CD14-positive monocyte (primary cell): ENCODE results near the gene SMARCD1. TPM values are rescaled to one million over a fixed set of nuclear protein-coding genes. Genes with fewer than 3 reads are reported as not detected.

Experiments used
- DNase-seq, 3 donors: peaks; one replicate each; pipeline ENCODE4 v3.0.0-alpha.2; 2011 to 2022
- H2AFZ ChIP-seq: 2 replicates; pipeline ENCODE4 v1.6.0; 2012; ENCODE audit warnings: mild to moderate bottlenecking, low read depth, low read length, inconsistent platforms; ENCODE audit not compliant: insufficient read depth, poor library complexity, severe bottlenecking
- H3K27ac ChIP-seq, 2 donors: 1 replicate in 1 of 2; 2 replicates in 1 of 2; pipeline ENCODE4 v1.5.1; 2012 to 2013; ENCODE audit warnings: low read length in 2 of 2, control low read depth in 1 of 2, inconsistent platforms in 1 of 2, low read depth in 1 of 2, mild to moderate bottlenecking in 1 of 2
- H3K27me3 ChIP-seq, 2 donors: one replicate each; pipeline versions ENCODE4 v1.6.0 to v1.6.1; 2011 to 2013; ENCODE audit warnings: low read length in 2 of 2; ENCODE audit not compliant: control insufficient read depth in 2 of 2, insufficient read depth in 2 of 2
- H3K36me3 ChIP-seq, 2 donors: replicated peaks in 1 of 2; 1 replicate in 1 of 2; 2 replicates in 1 of 2; pipeline versions ENCODE4 v1.5.1 to v1.6.1; 2012 to 2013; ENCODE audit warnings: low read length in 2 of 2, control low read depth in 1 of 2, inconsistent platforms in 1 of 2, mild to moderate bottlenecking in 1 of 2; ENCODE audit not compliant: insufficient read depth in 2 of 2, control insufficient read depth in 1 of 2
- H3K4me1 ChIP-seq, 2 donors: 1 replicate in 1 of 2; 2 replicates in 1 of 2; pipeline versions ENCODE4 v1.5.1 to v1.6.1; 2012 to 2013; ENCODE audit warnings: low read length in 2 of 2, control low read depth in 1 of 2, inconsistent platforms in 1 of 2, mild to moderate bottlenecking in 1 of 2, moderate library complexity in 1 of 2; ENCODE audit not compliant: insufficient read depth in 2 of 2, control insufficient read depth in 1 of 2
- H3K4me2 ChIP-seq: replicated peaks from 2 replicates; pipeline ENCODE3; 2012; ENCODE audit warnings: low read length, moderate library complexity, mild to moderate bottlenecking; ENCODE audit not compliant: poor library complexity, severe bottlenecking; ENCODE audit errors: extremely low read depth
- H3K4me3 ChIP-seq, 3 experiments: fragments of 200-600 bp in 1 of 3; sonication (generic) in 1 of 3; replicated peaks in 1 of 3; 1 replicate in 2 of 3; 2 replicates in 1 of 3; pipeline ENCODE4 v1.5.1; 2011 to 2013; ENCODE audit warnings: low read length in 3 of 3, mild to moderate bottlenecking in 3 of 3, control low read depth in 2 of 3, low read depth in 2 of 3, inconsistent platforms in 1 of 3, moderate library complexity in 1 of 3
- H3K79me2 ChIP-seq: 2 replicates; pipeline ENCODE4 v1.6.0; 2012; ENCODE audit warnings: mild to moderate bottlenecking, control low read depth, inconsistent platforms, low read length, moderate library complexity; ENCODE audit not compliant: insufficient read depth
- H3K9ac ChIP-seq: 2 replicates; pipeline ENCODE4 v1.6.0; 2017; ENCODE audit warnings: low read length, mild to moderate bottlenecking; ENCODE audit not compliant: insufficient read depth, poor library complexity, severe bottlenecking
- H3K9me3 ChIP-seq, 2 donors: replicated peaks in 1 of 2; 1 replicate in 1 of 2; 2 replicates in 1 of 2; pipeline versions ENCODE4 v1.5.1 to v1.6.1; 2012 to 2013; ENCODE audit warnings: low read length in 2 of 2, control low read depth in 1 of 2; ENCODE audit not compliant: control insufficient read depth in 1 of 2, insufficient read depth in 1 of 2
- H4K20me1 ChIP-seq: 2 replicates; pipeline ENCODE4 v1.6.0; 2012; ENCODE audit warnings: mild to moderate bottlenecking, low read length, control low read depth, moderate library complexity; ENCODE audit not compliant: insufficient read depth
- H3K27ac Mint-ChIP-seq, 7 donors: one replicate each; pipeline ENCODE4 v1.8.0; 2020; ENCODE audit warnings: mild to moderate bottlenecking in 7 of 7, mixed read lengths in 7 of 7, moderate library complexity in 6 of 7, inconsistent platforms in 2 of 7
- H3K27me3 Mint-ChIP-seq, 3 donors: one replicate each; pipeline ENCODE4 v1.8.0; 2021 to 2022; ENCODE audit warnings: low read depth in 3 of 3, mild to moderate bottlenecking in 3 of 3, mixed read lengths in 3 of 3, moderate library complexity in 3 of 3, inconsistent platforms in 1 of 3
- H3K36me3 Mint-ChIP-seq, 2 donors: one replicate each; pipeline ENCODE4 v1.8.0; 2020; ENCODE audit warnings: mixed read lengths in 2 of 2, inconsistent platforms in 1 of 2, mild to moderate bottlenecking in 1 of 2
- H3K4me1 Mint-ChIP-seq: one replicate; pipeline ENCODE4 v1.8.0; 2020; ENCODE audit warnings: mild to moderate bottlenecking, mixed read lengths
- H3K4me3 Mint-ChIP-seq, 2 donors: one replicate each; pipeline ENCODE4 v1.8.0; 2020; ENCODE audit warnings: mild to moderate bottlenecking in 2 of 2, mixed read lengths in 2 of 2, moderate library complexity in 1 of 2
- H3K9me3 Mint-ChIP-seq, 7 donors: one replicate each; pipeline ENCODE4 v1.8.0; 2020 to 2022; ENCODE audit warnings: mixed read lengths in 7 of 7, mild to moderate bottlenecking in 6 of 7, moderate library complexity in 6 of 7, inconsistent platforms in 2 of 7
- WGBS: methylation state at CpG from one replicate; pipeline ENCODE4 v1.1.5; 2013; ENCODE audit warnings: missing lambda C conversion rate; ENCODE audit not compliant: insufficient coverage; 5-methylcytosine and 5-hydroxymethylcytosine counted together
- intact Hi-C, 2 donors: fragments of 100-400 bp; cut with micrococcal nuclease; formaldehyde crosslinking; loops; one replicate each; pipeline versions ENCODE4 v1.15.0 to v1.15.1; 2023
- polyA plus RNA-seq, 3 donors: library from polyadenylated mRNA; depleted of rRNA in 1 of 3; unstranded in 2 of 3; stranded (reverse) in 1 of 3; fragments of 300-500 nt in 2 of 3; fragments of >200 nt in 1 of 3; fragmentation: Illumina TruSeq in 2 of 3; gene quantifications; 1 replicate in 2 of 3; 2 replicates in 1 of 3; pipeline ENCODE4 v1.2.3, GENCODE V29; 2012 to 2021
- TF ChIP-seq, protein P1 (sequence below): fragments of 200-600 bp; IDR thresholded peaks from one replicate; pipeline ENCODE4 v1.8.0; 2022; ENCODE audit warnings: antibody characterized with exemption, mild to moderate bottlenecking

SMARCD1 gene
- polyA plus RNA-seq, 3 donors: 3.7 to 41.9 (median 7.8) TPM

DNA sequence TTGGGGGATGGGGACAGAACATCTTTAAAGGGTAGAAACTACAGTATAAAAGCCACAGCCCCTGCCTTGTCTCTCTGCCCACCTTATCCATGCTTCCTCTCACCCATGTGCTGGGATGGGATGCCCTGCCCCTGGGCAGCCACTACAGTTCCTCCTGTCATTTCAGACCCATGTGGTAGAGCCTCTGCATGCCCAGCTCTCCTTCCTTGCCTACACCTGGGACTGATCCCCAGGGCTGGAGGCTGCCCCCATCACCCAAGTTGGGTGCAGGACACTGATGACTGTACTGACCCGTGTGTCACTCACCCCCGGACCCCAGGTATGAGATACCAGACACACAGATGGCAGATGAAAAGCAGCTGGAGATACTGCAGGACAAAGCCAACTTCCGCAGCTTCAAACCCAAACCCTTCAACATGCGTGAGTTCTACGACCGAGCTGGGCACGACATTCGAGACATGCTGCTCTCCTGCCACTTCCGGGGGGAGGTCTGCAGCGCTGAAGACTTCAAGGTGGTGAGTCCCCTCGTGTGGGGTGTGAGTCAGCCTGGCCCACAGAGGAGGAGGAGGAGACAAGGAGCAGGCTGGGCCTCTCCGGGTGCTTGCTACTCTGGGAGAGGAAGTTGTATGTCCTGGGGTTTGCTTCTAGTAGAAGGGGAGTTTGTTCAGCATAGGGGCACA is 25.6 kb upstream of the SMARCD1 start:
- H3K79me2 ChIP-seq: no peaks in the 10 kb centered on the region
- H3K4me2 ChIP-seq: no peak overlapping the region
- H2AFZ ChIP-seq: peak overlapping the region; percentile 2
- H3K4me3 ChIP-seq: no peak overlapping the region
- peaks cover 19 to 25% of the 10 kb centered on the region in 2 donors for H3K4me1 ChIP-seq
- peaks cover 33% of the 10 kb centered on the region for H3K4me1 Mint-ChIP-seq
- WGBS: 22% methylated on average over 12 of the region's 12 CpGs
- no peaks in the 10 kb centered on the region for H3K36me3 ChIP-seq
- peaks cover 5 to 6% of the 10 kb centered on the region in 2 donors for H3K36me3 Mint-ChIP-seq
- H3K27me3 ChIP-seq: peaks cover 20 to 53% of the 10 kb centered on the region in 2 donors
- TF ChIP-seq, protein P1, sequence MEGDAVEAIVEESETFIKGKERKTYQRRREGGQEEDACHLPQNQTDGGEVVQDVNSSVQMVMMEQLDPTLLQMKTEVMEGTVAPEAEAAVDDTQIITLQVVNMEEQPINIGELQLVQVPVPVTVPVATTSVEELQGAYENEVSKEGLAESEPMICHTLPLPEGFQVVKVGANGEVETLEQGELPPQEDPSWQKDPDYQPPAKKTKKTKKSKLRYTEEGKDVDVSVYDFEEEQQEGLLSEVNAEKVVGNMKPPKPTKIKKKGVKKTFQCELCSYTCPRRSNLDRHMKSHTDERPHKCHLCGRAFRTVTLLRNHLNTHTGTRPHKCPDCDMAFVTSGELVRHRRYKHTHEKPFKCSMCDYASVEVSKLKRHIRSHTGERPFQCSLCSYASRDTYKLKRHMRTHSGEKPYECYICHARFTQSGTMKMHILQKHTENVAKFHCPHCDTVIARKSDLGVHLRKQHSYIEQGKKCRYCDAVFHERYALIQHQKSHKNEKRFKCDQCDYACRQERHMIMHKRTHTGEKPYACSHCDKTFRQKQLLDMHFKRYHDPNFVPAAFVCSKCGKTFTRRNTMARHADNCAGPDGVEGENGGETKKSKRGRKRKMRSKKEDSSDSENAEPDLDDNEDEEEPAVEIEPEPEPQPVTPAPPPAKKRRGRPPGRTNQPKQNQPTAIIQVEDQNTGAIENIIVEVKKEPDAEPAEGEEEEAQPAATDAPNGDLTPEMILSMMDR: no peak
- H3K27ac Mint-ChIP-seq: peak overlapping the region in 3 of 7 donors; percentile 1 to 42 (median 18)
- intact Hi-C loops: loop anchor here in 1 of 2 donors (5.0 kb wide), 1 partner anchor 92 kb away; no protein-coding TSS in a partner anchor
- H3K9me3 Mint-ChIP-seq: peaks cover 0 to 17% (median 5%) of the 10 kb centered on the region in 7 donors
- H4K20me1 ChIP-seq: no peaks in the 10 kb centered on the region
- peak; percentile 25 to 69 (median 25) for DNase-seq
- peaks cover 57 to 88% (median 64%) of the 10 kb centered on the region in 3 donors for H3K27me3 Mint-ChIP-seq
- peaks cover 0 to 8% of the 10 kb centered on the region in 2 donors for H3K9me3 ChIP-seq
- H3K4me3 Mint-ChIP-seq: peak overlapping the region; percentile 27 to 39
- no peak overlapping the region for H3K9ac ChIP-seq
- no peak overlapping the region for H3K27ac ChIP-seq

DNA sequence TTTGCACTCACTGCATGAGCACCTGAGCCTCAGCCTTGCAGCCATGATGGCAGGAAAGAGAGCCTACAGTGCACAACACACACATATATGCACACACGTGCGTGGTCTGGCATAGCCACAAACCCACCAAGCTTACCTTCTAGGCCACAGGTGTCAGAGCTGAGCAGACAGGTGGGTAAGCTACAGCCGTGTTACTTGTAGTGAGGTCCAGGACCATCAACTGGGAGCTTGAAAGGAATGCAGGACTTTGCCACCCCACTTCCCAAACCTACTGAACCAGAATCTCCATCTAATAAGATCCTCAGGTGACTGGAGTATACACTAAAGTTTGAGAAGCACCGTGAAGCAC is 25.0 kb upstream of the SMARCD1 start:
- Mint-ChIP-seq H3K4me3 (peak overlapping the region; percentile 27 to 39), H3K27me3 (peaks cover 56 to 87% (median 67%) of the 10 kb centered on the region in 3 donors), H3K36me3 (peaks cover 5 to 6% of the 10 kb centered on the region in 2 donors), H3K9me3 (peaks cover 0 to 17% (median 5%) of the 10 kb centered on the region in 7 donors), H3K27ac (no peak overlapping the region), H3K4me1 (peaks cover 33% of the 10 kb centered on the region)
- no peaks in the 10 kb centered on the region for H3K79me2 ChIP-seq
- H3K36me3 ChIP-seq: no peaks in the 10 kb centered on the region
- H3K4me1 ChIP-seq: peaks cover 19 to 25% of the 10 kb centered on the region in 2 donors
- no peak overlapping the region for H2AFZ ChIP-seq
- H4K20me1 ChIP-seq: no peaks in the 10 kb centered on the region
- H3K4me2 ChIP-seq: no peak overlapping the region
- peaks cover 20 to 53% of the 10 kb centered on the region in 2 donors for H3K27me3 ChIP-seq
- no peak overlapping the region for H3K4me3 ChIP-seq
- no CpG with 5 or more reads among the region's 4 CpGs for WGBS
- no peak overlapping the region for H3K27ac ChIP-seq
- intact Hi-C loops: no loop called here
- peaks cover 0 to 8% of the 10 kb centered on the region in 2 donors for H3K9me3 ChIP-seq
- no peak for DNase-seq
- H3K9ac ChIP-seq: no peak overlapping the region
- TF ChIP-seq, protein P1: no peak
